Right ventricle myocardium superior (tissue), 1 donor: ENCODE data around the gene TUFM. TPM values are rescaled to one million over a fixed set of nuclear protein-coding genes. Genes with fewer than 3 reads are reported as not detected.
A peak's percentile ranks its signal among the peaks of the same experiment; 100 is the strongest.
"Not testable (repeated sequence)": the region's sequence is repeated elsewhere in the genome, so short reads cannot be mapped to it uniquely, and the experiment has no call there.

Source experiments
- ATAC-seq: fragments of 200-7000 bp; cut with Tn5 transposase; one replicate; pipeline ENCODE4 v1.9.1; 2020; ENCODE audit warnings: mild to moderate bottlenecking; ENCODE audit not compliant: poor library complexity
- DNase-seq: peaks from one replicate; pipeline ENCODE4 v3.0.0-alpha.2; 2020
- intact Hi-C: fragments of 100-400 bp; cut with DNase I; formaldehyde crosslinking; loops from one replicate; pipeline ENCODE4 v1.11.2; 2022
- total RNA-seq: library from RNA; stranded (reverse); fragmentation: NEBNext Ultra II Directional; extraction: Animal tissue kit (Norgen Biotek cat#: 25700); gene quantifications from one replicate; pipeline ENCODE4 v1.2.1, GENCODE V29; 2021
- donor health status: DM: no; HTN: yes; CAD: no; lungs with severe emphysema.

The TUFM gene
- total RNA-seq, 1 donor from 2014 or later: 253 TPM

GRCh38 chr16:28876973-28877654 is 31.0 kb upstream of the TUFM start:
- ATAC-seq (no peak), DNase-seq (no peak)
- intact Hi-C loops: no loop called here

GRCh38 chr16:28876019-28876659 is 30.0 kb upstream of the TUFM start:
- intact Hi-C loops: no loop called here
- DNase-seq: no peak
- ATAC-seq: no peak

GRCh38 chr16:28875134-28876018 is 29.2 kb upstream of the TUFM start:
- DNase-seq: no peak
- ATAC-seq: no peak
- intact Hi-C loops: no loop called here

- intact Hi-C loops: no loop called here
- no peak for DNase-seq
- no peak for ATAC-seq
Observed at GRCh38 chr16:28874406-28874805, 28.3 kb upstream of the TUFM start.

- ATAC-seq: peak; percentile 4
Observed at GRCh38 chr16:28873543-28874201, 27.5 kb upstream of the TUFM start.

GRCh38 chr16:28872952-28873351 is 26.8 kb upstream of the TUFM start:
- no peak for DNase-seq

More at GRCh38 chr16:28873543-28874201, 27.5 kb upstream of the TUFM start:
- no peak for DNase-seq
- intact Hi-C loops: no loop called here

GRCh38 chr16:28869201-28869600 is 23.1 kb upstream of the TUFM start:
- intact Hi-C loops: no loop called here
- no peak for DNase-seq
- ATAC-seq: no peak

More at GRCh38 chr16:28872952-28873351, 26.8 kb upstream of the TUFM start:
- intact Hi-C loops: no loop called here
- ATAC-seq: no peak

GRCh38 chr16:28867646-28868045 is 21.5 kb upstream of the TUFM start:
- DNase-seq, intact Hi-C loops: not testable (repeated sequence)

GRCh38 chr16:28867241-28867640 is 21.1 kb upstream of the TUFM start:
- no peak for DNase-seq
- intact Hi-C loops: no loop called here
- ATAC-seq: no peak

More at GRCh38 chr16:28867646-28868045, 21.5 kb upstream of the TUFM start:
- not testable (repeated sequence) for ATAC-seq

- intact Hi-C loops: no loop called here
- DNase-seq: no peak
Observed at GRCh38 chr16:28866454-28866804, 20.3 kb upstream of the TUFM start.

GRCh38 chr16:28865722-28866453 is 19.7 kb upstream of the TUFM start:
- DNase-seq: no peak
- ATAC-seq: no peak
- intact Hi-C loops: no loop called here

More at GRCh38 chr16:28866454-28866804, 20.3 kb upstream of the TUFM start:
- no peak for ATAC-seq

- intact Hi-C loops: no loop called here
- no peak for DNase-seq
- no peak for ATAC-seq
Observed at GRCh38 chr16:28865001-28865688, 19.0 kb upstream of the TUFM start.

- DNase-seq (peak; percentile 58), ATAC-seq (peak; percentile 4)
- intact Hi-C loops: loop anchor here (2.0 kb wide), 1 partner anchor 17 kb away; the partner anchor contains the start of gene TUFM
Observed at GRCh38 chr16:28863929-28864793, 18.0 kb upstream of the TUFM start.

- ATAC-seq (no peak), DNase-seq (no peak)
- intact Hi-C loops: no loop called here
Observed at GRCh38 chr16:28859326-28859725, 13.2 kb upstream of the TUFM start.

- intact Hi-C loops: no loop called here
- DNase-seq: no peak
- ATAC-seq: no peak
Observed at GRCh38 chr16:28858421-28858820, 12.3 kb upstream of the TUFM start.

GRCh38 chr16:28846933-28847273 is 755 bp upstream of the TUFM start:
- intact Hi-C loops: loop anchor here (2.0 kb wide), 1 partner anchor 16 kb away; the partner anchor contains the start of gene SH2B1
- peak; percentile 26 for ATAC-seq

GRCh38 chr16:28845761-28846079 is 428 bp downstream of the TUFM start:
- intact Hi-C loops: loop anchor here (2.0 kb wide), 1 partner anchor 17 kb away; the partner anchor contains the start of gene SH2B1
- no peak for DNase-seq
- ATAC-seq: no peak

More at GRCh38 chr16:28846933-28847273, 755 bp upstream of the TUFM start:
- peak; percentile 42 for DNase-seq
